ENCODE measurements around the gene GNAT2. TPM values are rescaled to one million over a fixed set of nuclear protein-coding genes. Genes with fewer than 3 reads are reported as not detected.

The GNAT2 gene
- total RNA-seq, 1 experiment from 2014 or later, result 0.24 TPM

GRCh38 chr1:109636201-109636952, 17.0 kb upstream of the GNAT2 start:
- DNase-seq, result no peak
- H3K27ac ChIP-seq, result no peak overlapping the region
- 0 out of 2 replicates have a peak, but pooled peaks cover 3% of the 10 kb centered on the region for H3K27me3 ChIP-seq
- H3K4me3 ChIP-seq, result no peak overlapping the region
- H3K9me3 ChIP-seq (replicated peaks), result no peaks in the 10 kb centered on the region
- H3K36me3 ChIP-seq, result no peaks in the 10 kb centered on the region
- peaks cover 26% of the 10 kb centered on the region for H3K4me1 ChIP-seq

- H3K9me3 ChIP-seq (replicated peaks), result no peaks in the 10 kb centered on the region
- H3K4me1 ChIP-seq, result peaks cover 26% of the 10 kb centered on the region
- 0 out of 2 replicates have a peak, but pooled peaks cover 3% of the 10 kb centered on the region for H3K27me3 ChIP-seq
- H3K4me3 ChIP-seq, result no peak overlapping the region
- peaks cover 4% of the 10 kb centered on the region for H3K36me3 ChIP-seq
- no peak for DNase-seq
- no peak overlapping the region for H3K27ac ChIP-seq
Measured at GRCh38 chr1:109635862-109636200, 16.4 kb upstream of the GNAT2 start.

GRCh38 chr1:109634771-109635750, 15.6 kb upstream of the GNAT2 start:
- Histone ChIP-seq H3K27me3 (no peaks in the 10 kb centered on the region), H3K9me3 (replicated peaks) (no peaks in the 10 kb centered on the region), H3K4me3 (no peak overlapping the region), H3K27ac (no peak overlapping the region), H3K36me3 (peaks cover 4% of the 10 kb centered on the region), H3K4me1 (peaks cover 26% of the 10 kb centered on the region)
- no peak for DNase-seq

- Histone ChIP-seq H3K27ac (no peak overlapping the region), H3K4me3 (no peak overlapping the region), H3K9me3 (replicated peaks) (no peaks in the 10 kb centered on the region), H3K36me3 (peaks cover 4% of the 10 kb centered on the region), H3K4me1 (peaks cover 26% of the 10 kb centered on the region), H3K27me3 (no peaks in the 10 kb centered on the region)
- no peak for DNase-seq
Measured at GRCh38 chr1:109634292-109634691, 14.9 kb upstream of the GNAT2 start.

- peaks cover 26% of the 10 kb centered on the region for H3K4me1 ChIP-seq
- H3K27ac ChIP-seq, result no peak overlapping the region
- H3K9me3 ChIP-seq (replicated peaks), result no peaks in the 10 kb centered on the region
- H3K4me3 ChIP-seq, result no peak overlapping the region
- H3K36me3 ChIP-seq, result peaks cover 8% of the 10 kb centered on the region
- peak; percentile 53 for DNase-seq
- no peaks in the 10 kb centered on the region for H3K27me3 ChIP-seq
Measured at GRCh38 chr1:109632671-109633346, 13.4 kb upstream of the GNAT2 start.

- DNase-seq, result peak in 1 of 2 experiments; percentile 41
- Histone ChIP-seq H3K4me3 (no peak overlapping the region), H3K36me3 (peaks cover 8% of the 10 kb centered on the region), H3K4me1 (peaks cover 24% of the 10 kb centered on the region), H3K9me3 (replicated peaks) (no peaks in the 10 kb centered on the region), H3K27ac (no peak overlapping the region), H3K27me3 (no peaks in the 10 kb centered on the region)
Measured at GRCh38 chr1:109631513-109632505, 12.4 kb upstream of the GNAT2 start.

- H3K27me3 ChIP-seq, result no peaks in the 10 kb centered on the region
- peaks cover 8% of the 10 kb centered on the region for H3K36me3 ChIP-seq
- H3K9me3 ChIP-seq (replicated peaks), result no peaks in the 10 kb centered on the region
- H3K27ac ChIP-seq, result no peak overlapping the region
- H3K4me3 ChIP-seq, result no peak overlapping the region
- DNase-seq, result no peak
- peaks cover 18% of the 10 kb centered on the region for H3K4me1 ChIP-seq
Measured at GRCh38 chr1:109630898-109631512, 11.6 kb upstream of the GNAT2 start.

GRCh38 chr1:109630081-109630897, 10.9 kb upstream of the GNAT2 start:
- Histone ChIP-seq H3K4me1 (peaks cover 21% of the 10 kb centered on the region), H3K27me3 (no peaks in the 10 kb centered on the region), H3K9me3 (replicated peaks) (no peaks in the 10 kb centered on the region), H3K36me3 (peaks cover 8% of the 10 kb centered on the region), H3K27ac (no peak overlapping the region), H3K4me3 (no peak overlapping the region)
- peak in 1 of 2 experiments; percentile 20 for DNase-seq

GRCh38 chr1:109629372-109630030, 10.1 kb upstream of the GNAT2 start:
- Histone ChIP-seq H3K4me1 (peaks cover 29% of the 10 kb centered on the region), H3K36me3 (peaks cover 8% of the 10 kb centered on the region)

GRCh38 chr1:109628540-109629321, 9.3 kb upstream of the GNAT2 start:
- Histone ChIP-seq H3K9me3 (replicated peaks) (no peaks in the 10 kb centered on the region), H3K36me3 (peaks cover 8% of the 10 kb centered on the region), H3K27ac (no peak overlapping the region), H3K4me3 (no peak overlapping the region), H3K4me1 (peaks cover 36% of the 10 kb centered on the region), H3K27me3 (no peaks in the 10 kb centered on the region)
- no peak for DNase-seq

More at GRCh38 chr1:109629372-109630030, 10.1 kb upstream of the GNAT2 start:
- Histone ChIP-seq H3K4me3 (no peak overlapping the region), H3K9me3 (replicated peaks) (no peaks in the 10 kb centered on the region), H3K27me3 (no peaks in the 10 kb centered on the region), H3K27ac (no peak overlapping the region)
- no peak for DNase-seq

- DNase-seq, result no peak
- Histone ChIP-seq H3K27ac (no peak overlapping the region), H3K4me3 (no peak overlapping the region), H3K36me3 (peaks cover 8% of the 10 kb centered on the region), H3K27me3 (no peaks in the 10 kb centered on the region), H3K9me3 (replicated peaks) (no peaks in the 10 kb centered on the region), H3K4me1 (peaks cover 36% of the 10 kb centered on the region)
Measured at GRCh38 chr1:109627692-109628399, 8.4 kb upstream of the GNAT2 start.
